ENCODE results near the gene KCNIP1. TPM values are rescaled to one million over a fixed set of nuclear protein-coding genes. Genes with fewer than 3 reads are reported as not detected.

The KCNIP1 gene
- total RNA-seq, 1 donor from 2014 or later = 2.3 TPM

GRCh38 chr5:170641589-170642031, 137.8 kb downstream of the KCNIP1 start:
- no peak for TF ChIP-seq CTCF (IDR thresholded peaks at IDR 0.05; ENCODE audit: unreplicated experiment)
- Mint-ChIP-seq H3K4me1 (peaks cover 3% of the 10 kb centered on the region), H3K36me3 (no peaks in the 10 kb centered on the region), H3K27ac (no peak overlapping the region), H3K4me3 (no peak overlapping the region), H3K27me3 (ENCODE audit: low read depth) (peaks cover 55% of the 10 kb centered on the region), H3K9me3 (no peaks in the 10 kb centered on the region)
- DNase-seq (ENCODE audit: low spot score in 2 of 2, unreplicated experiment in 2 of 2) = no peak

GRCh38 chr5:170642066-170642735, 138.4 kb downstream of the KCNIP1 start:
- no peak for DNase-seq (ENCODE audit: low spot score in 2 of 2, unreplicated experiment in 2 of 2)
- Mint-ChIP-seq H3K4me3 (no peak overlapping the region), H3K36me3 (no peaks in the 10 kb centered on the region), H3K27ac (no peak overlapping the region), H3K9me3 (no peaks in the 10 kb centered on the region), H3K4me1 (peaks cover 3% of the 10 kb centered on the region), H3K27me3 (ENCODE audit: low read depth) (peaks cover 58% of the 10 kb centered on the region)
- no peak for TF ChIP-seq CTCF (IDR thresholded peaks at IDR 0.05; ENCODE audit: unreplicated experiment)

DNA sequence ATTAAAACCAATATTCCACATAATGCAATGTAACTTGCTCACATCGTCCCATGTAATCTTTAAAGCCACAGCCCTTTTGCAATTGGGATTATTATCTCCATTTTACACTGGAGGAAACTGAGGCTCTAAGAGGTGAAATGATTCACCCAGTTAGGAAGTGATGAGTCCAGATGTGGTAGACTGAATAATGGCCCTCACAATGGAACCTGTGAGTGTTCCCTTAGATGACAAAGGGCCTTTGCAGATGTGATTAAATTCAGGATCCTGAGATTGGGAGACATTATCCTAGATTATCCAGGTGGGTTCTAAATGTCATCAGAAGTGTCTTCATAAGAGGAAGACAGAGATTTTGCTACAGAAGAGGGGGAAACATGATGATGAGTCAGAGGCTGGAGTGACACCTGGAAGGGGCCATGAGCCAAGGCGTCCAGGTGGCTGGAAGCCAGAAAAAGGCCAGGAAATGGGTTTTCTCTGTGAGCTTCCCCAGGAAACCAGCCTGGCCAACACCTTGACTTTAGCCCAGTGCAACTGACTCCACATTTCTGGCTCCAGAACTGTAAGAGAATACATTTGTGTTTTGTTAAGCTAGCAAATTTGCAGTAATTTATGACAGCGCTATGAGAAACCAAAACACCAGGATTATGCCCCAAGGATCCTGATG, 139.1 kb downstream of the KCNIP1 start:
- no peak for TF ChIP-seq CTCF (IDR thresholded peaks at IDR 0.05; ENCODE audit: unreplicated experiment)
- peaks cover 3% of the 10 kb centered on the region for H3K4me1 Mint-ChIP-seq
- no peak overlapping the region for H3K4me3 Mint-ChIP-seq
- H3K9me3 Mint-ChIP-seq = no peaks in the 10 kb centered on the region
- no peak for DNase-seq (ENCODE audit: low spot score in 2 of 2, unreplicated experiment in 2 of 2)
- no peak overlapping the region for H3K27ac Mint-ChIP-seq
- H3K27me3 Mint-ChIP-seq (ENCODE audit: low read depth) = peaks cover 63% of the 10 kb centered on the region
- H3K36me3 Mint-ChIP-seq = no peaks in the 10 kb centered on the region

- TF ChIP-seq CTCF (IDR thresholded peaks at IDR 0.05; ENCODE audit: unreplicated experiment) = no peak
- no peak overlapping the region for H3K4me3 Mint-ChIP-seq
- H3K36me3 Mint-ChIP-seq = no peaks in the 10 kb centered on the region
- H3K27me3 Mint-ChIP-seq (ENCODE audit: low read depth) = peaks cover 65% of the 10 kb centered on the region
- no peak for DNase-seq (ENCODE audit: low spot score in 2 of 2, unreplicated experiment in 2 of 2)
- H3K4me1 Mint-ChIP-seq = peaks cover 2% of the 10 kb centered on the region
- H3K27ac Mint-ChIP-seq = no peak overlapping the region
- H3K9me3 Mint-ChIP-seq = no peaks in the 10 kb centered on the region
Measured at GRCh38 chr5:170643591-170643990, 139.8 kb downstream of the KCNIP1 start.

GRCh38 chr5:170644501-170644900, 140.7 kb downstream of the KCNIP1 start:
- Mint-ChIP-seq H3K4me3 (no peak overlapping the region), H3K9me3 (no peaks in the 10 kb centered on the region), H3K36me3 (no peaks in the 10 kb centered on the region), H3K27ac (no peak overlapping the region), H3K27me3 (ENCODE audit: low read depth) (peaks cover 67% of the 10 kb centered on the region), H3K4me1 (no peaks in the 10 kb centered on the region)
- DNase-seq (ENCODE audit: low spot score in 2 of 2, unreplicated experiment in 2 of 2) = no peak
- TF ChIP-seq CTCF (IDR thresholded peaks at IDR 0.05; ENCODE audit: unreplicated experiment) = no peak

Measured in mesothelial cell of epicardium (in vitro differentiated cells).